ENCODE measurements around the gene DHX34.
"Not testable (repeated sequence)": the region's sequence is repeated elsewhere in the genome, so short reads cannot be mapped to it uniquely, and the experiment has no call there.

DHX34 gene

DNA sequence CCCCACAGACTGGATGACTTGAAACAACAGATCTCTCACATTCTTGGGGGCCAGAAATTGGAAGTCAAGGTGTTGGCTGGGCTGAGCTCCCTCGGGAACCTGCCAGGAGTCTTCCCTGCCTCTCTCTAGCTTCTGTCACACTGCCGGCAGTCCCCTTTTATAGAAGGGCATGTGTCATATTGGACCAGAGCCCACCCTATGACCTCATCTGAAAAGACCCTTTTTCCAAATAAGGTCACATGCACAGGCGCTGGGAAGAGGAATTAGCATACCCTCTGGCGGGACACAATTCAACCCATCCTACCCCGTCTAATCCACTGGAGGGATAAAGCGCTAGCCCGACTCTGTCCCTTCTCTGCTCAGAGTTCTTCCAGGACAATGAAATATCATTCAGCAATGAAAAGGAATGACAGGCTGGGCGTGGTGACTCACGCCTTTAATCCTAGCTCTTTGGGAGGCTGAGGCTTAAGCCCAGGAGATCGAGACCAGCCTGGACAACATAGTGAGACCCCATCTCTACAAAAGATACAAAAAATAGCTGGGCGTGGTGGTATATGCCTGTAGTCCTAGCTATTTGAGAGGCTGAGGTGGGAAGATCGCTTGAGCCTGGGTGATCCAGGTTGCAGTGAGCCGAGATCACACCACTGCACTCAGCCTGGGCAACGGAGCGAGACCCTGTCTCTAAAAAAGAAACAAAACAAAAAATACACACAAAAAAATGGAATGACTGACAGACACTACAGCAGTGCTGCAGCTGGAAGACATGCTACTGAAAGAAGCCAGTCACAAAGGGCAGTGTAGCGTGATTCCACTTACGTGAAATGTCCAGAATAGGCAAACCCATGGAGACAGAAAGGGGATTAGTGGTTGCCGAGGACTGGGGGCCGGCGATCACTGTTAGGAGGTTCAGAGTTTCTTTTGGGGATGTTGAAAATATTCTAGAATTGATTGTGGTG lies 41.7 kb downstream of the DHX34 start:
- DNase-seq (ENCODE audit: low read depth): no peak

DNA sequence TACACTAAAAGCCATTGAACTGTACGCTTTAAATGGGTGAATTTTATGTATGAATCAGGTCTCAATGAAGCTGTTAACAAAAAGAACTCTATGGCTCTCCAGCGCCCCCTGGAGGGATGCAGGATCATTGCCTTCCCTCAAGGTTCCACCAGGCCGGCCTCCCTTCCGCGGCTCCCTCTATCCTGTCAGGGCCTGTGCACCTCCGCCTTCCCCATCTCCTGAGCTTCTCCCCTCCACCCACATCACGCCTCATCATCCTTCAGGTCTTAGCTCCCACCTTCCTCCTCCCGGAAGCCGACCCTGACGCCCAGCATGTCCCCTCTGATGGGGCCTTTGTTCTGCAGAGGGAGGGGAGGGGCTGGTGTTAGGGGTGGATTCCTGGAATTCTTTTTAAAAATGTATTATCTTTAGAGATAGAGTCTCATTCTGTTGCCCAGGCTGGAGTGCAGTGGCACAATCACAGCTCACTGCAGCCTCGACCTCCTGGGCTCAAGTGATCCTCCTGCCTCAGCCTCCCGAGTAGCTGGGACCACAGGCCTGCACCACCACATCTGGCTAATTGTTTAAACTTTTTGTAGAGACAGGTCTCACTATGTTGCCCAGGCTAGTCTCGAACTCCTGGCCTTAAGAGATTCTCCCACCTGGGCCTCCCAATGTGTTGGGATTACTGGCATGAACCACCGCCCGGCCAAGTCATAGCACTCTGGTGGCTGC lies 42.6 kb downstream of the DHX34 start:
- peak; percentile 57 for DNase-seq (ENCODE audit: low read depth)

DNA sequence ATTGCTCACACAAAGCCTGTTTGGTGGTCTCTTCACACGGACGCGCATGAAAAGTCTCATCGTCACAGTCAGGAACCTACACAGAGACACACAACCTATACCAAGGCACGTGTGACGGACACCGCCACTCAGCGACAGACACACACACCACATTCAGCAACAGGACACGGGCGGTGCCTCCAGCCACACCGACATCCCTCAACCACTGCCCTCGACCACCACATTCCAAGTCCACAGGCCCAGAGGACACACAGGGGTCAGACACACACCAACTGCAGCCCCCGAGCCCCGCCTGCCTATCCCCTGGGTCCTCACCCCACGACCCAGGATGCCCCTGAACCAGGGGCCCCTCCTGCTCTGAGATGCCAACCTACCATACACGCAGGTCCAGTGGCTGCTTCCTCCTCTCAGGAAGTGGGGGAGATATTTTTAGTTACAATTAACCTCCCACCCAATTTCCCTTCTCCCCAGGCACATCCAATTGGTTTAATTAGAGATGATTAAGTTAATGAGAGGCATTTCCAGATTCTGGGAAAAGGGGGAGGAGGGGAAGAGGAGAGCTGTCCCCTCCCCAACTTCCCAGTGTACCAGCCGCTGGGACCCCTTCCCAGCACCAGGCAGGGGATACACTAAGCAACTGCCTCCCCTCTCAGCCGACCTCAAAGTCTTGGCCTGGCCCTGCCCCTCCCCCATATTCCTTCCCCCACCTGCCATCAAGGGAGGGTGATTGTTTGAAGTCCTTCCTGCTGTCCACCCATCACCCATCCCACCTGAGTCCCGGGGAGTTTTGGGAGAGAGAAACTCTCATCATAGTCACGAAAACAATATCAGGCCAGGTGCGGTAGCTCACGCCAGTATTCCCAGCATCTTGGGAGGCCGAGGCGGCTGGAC lies 49.8 kb downstream of the DHX34 start:
- DNase-seq (ENCODE audit: low read depth): no peak

DNA sequence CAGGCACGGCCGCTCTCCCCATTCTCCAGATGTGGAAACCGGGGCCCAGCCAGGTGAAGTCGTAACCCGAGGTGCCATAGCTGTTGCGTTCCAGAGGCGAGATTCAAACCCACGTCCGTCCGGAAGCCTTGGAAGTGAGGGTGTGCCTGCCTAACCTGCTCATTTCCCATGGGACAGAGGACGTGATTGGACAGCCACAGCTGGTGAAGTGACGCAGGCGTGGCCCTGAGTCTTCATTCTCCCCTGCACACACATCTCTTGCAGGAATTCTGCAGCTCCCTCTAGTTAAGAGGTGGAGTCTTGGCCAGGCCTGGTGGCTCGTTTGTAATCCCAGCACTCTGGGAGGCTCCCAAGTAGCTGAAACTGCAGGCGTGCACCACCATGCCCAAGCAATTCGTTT lies 53.4 kb downstream of the DHX34 start:
- DNase-seq (ENCODE audit: low read depth): no peak

DNA sequence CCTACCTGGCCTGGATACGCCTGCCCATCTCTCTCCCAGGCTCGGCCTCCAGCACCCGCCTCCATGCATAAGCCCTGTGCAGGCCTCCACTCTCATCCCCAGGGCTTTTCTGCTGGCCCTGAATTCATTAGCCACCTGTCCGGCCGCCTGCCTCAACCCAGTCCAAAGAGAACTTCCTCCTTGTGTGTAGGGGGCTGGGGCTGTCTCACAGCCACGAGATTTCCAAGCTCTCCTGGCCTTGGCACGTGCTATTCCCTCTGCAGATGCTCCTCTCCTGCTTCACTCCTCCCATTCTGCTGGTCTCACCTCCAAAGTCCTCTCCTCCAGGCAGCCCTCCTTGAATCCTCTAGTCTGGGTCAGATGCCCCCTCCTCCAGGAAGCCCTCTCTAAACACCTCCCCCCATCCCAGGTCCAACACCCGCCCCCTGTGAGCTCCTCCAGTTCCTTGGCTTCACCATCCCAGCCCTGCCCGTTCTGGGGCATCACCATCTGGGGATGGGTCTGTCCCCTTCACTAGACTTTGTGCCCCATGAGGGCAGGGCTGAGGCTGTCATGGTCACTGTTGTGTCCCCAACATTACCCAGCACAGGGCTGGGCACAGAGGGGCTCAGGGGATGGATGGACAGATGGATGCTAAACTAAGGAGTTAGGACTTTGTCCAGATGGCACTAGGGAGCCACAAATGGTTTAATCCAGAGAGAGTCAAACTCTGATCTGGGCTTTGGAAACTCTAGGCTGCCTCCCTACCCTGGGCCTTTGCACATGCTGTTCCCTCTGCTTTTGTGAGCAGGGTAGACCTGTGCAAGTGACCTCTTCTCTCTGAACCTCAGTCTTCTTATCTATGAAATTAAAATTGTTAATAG lies 55.5 kb downstream of the DHX34 start:
- no peak for DNase-seq (ENCODE audit: low read depth)

DNA sequence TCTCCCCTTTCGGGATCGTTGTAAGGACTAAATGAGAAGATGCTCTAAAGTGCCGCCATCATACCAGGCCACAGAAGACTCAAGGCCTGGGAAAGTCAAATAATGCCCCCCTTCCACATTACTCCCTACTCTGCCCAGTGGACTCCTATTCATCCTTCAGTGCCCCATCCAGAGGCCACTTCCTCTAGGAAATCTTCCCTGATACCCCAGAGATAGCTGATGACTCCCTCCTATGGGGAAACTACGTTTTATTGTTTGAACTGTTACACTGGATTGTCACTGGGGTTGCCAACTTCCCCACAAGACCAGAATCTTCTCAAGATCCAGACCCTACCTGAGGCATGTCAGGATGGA lies 56.1 kb downstream of the DHX34 start:
- DNase-seq (ENCODE audit: low read depth): no peak

DNA sequence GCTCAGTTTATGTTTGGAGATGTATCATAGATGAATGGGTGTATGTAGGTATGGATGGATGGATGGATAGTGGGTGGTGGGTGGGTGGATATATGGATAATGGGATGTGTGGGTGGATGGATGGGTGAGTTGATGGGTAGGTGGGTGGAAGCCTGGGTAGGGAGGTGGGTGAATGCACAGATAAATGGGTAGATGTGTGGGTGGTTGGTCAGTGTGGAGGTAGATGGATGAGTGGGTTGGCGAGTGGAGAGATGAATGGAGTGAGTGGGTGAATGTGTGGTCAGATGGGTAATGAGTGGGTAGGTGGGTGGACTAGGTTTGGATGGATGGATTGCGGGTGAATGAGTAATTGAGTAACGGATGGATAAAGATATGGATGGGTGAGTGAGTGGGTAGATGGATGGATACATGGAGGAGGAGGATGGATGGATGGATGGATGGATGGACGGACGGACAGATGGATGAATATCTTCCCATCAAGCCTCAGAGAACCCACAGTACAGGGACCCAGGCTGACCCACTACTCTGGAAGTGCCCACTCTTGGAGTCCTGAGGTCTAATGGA lies 56.8 kb downstream of the DHX34 start:
- DNase-seq (ENCODE audit: low read depth): no peak

DNA sequence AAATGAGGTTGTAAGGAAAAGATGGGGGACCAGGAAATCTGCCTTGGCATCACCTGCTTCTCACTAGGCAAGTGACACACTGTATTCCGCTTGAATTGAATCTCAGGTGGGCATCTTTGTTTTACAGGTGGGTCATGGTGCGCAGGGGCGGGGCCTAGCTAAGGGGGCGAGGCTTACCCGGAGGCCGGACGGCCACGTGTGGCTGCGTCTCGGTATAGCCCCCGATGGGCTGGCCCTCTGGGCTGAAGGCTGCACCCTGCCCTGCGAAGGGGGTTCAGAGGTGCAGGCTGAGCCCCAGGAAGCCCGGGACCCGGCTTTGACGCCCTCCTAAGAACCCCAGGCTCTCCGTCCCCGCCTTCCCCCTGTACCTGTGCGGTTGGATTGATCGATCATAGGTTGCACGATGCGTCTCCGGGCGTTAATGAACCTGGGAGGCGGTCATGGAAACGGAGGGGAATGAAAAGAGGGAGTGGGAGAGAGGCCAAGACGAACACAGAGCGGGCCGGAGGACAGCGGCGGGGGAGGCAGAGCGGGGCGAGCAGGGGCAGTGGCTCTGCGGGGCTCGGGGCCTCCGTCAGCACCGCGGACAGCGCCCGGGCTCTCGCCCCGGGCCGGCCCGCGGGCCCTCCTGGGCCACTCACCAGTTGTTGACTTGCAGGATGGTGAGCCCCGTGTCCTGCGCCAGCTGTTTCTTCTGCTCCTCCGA lies 57.7 kb downstream of the DHX34 start:
- DNase-seq (ENCODE audit: low read depth): no peak

DNA sequence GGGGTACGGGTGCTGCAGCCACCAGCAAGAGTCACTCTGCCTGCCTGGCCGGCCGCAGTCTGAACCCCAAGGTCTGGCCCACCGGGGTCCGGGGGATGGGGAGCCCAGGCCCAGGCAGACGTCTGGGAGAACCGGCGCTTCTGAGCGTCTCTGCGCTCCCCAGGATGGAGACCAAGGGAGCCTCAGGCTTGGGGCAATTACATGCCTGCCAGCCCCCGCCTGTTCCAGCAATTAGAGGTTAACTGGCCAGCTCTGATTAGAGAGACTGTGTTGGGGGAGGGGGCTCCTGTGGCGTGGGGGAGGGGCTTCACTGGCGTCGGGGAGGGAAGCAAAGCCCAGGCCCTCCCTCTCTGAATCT lies 58.3 kb downstream of the DHX34 start:
- no peak for DNase-seq (ENCODE audit: low read depth)

DNA sequence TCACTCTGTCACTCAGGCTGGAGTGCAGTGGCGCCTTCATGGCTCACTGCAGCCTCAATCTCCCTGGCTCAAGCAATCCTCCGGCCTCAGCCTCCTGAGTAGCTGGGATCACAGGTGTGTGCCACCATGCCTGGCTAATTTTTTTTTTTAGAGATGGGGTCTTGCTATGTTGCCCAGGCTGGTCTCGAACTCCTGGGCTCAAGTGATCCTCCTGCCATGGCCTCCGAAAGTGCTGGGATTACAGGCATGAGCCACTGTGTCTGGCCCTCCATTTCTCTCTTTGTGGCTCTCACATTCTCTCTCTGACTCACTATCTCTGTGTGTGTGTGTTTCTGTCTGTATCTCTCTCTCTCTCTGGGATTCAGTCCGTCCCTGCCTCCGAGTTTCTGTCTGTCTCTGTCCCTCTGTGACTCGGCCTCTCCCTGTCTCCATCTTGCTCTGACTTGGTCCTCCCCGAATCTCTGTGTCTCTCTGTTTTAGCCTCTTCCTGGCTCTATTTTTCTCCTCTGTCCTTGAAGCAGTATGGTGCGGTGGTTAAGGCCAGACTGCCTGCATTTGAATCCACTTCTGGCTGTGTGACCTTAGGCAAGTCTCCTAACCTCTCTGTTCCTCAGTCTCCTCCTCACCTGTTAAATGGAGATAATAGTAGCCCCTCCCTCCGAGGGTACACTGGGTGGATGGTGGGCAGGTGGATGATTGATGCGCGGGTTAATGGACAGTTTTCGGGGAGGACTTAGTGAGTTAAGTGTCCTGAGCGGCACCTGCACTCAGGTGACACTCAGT lies 59.2 kb downstream of the DHX34 start:
- no peak for DNase-seq (ENCODE audit: low read depth)

DNA sequence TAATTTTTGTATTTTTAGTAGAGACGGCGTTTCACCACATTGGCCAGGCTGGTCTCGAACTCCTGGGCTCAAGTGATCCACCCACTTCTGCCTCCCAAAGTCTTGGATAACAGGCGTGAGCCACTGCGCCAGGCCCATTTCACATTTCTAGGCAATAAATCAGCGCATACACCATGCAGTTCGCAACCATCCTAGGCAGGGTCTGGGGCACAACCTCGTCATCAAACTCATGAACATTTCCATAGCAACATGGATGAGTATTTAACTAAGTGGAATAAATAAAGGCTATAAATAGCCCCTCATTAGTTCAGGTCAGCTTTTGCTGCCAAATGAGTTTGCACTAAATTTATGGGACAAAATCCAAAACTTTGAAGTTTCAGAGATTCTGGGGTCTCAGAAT lies 62.0 kb downstream of the DHX34 start:
- DNase-seq (ENCODE audit: low read depth): no peak

DNA sequence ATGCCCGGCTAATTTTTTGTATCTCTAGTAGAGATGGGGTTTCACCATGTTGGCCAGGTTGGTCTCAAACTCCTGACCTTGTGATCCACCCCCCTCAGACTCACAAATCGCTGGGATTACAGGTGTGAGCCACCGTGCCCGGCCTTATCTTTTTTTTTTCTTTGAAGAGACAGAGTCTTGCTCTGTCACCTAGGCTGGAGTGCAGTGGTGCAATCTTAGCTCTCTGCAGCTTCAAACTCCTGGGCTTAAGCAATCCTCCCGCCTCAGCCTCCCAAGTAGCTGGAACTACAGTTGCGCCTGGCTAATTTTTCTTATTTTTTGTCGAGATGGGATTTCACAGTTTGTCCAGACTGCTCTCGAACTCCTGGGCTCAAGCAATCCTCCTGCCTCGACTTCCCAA lies 62.6 kb downstream of the DHX34 start:
- not testable (repeated sequence) for DNase-seq (ENCODE audit: low read depth)

DNA sequence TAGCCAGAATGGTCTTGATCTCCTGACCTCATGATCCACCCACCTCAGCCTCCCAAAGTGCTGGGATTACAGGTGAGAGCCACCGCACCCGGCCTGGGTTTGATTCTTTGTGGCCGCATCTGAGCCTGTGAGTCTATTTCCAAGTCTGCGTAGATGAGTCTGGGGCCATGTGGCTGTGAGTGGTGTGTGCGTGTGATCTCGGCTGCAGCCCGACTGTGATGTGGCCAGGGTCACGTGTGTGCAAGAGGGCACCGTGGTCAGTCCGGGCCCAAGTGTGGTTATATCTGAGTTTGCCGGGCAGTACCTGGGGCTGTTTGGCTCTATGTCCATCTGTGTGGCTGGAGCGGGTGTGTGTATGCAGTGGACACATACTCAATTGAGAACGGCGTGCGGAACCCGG lies 64.8 kb downstream of the DHX34 start:
- no peak for DNase-seq (ENCODE audit: low read depth)

DNA sequence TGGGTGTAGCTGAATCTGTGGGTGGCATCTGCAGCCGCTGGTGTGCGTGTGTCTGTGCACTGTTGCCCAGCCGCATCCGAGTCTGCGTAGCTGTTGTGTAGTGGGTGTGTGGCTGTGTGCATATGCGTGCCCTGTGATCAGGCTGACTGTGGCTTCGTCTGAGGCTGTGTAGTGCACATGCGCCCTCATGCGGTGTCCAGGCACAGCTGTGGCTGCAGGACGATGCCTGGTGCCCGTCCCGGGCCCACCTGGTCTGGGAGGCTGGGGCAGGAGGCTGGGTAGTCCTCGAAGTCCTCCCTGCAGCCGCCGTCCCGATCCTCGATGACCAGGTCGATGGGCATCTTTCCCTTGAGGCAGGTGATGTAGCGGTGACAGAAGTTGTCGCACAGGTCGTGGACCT lies 65.4 kb downstream of the DHX34 start:
- DNase-seq (ENCODE audit: low read depth): no peak

DNA sequence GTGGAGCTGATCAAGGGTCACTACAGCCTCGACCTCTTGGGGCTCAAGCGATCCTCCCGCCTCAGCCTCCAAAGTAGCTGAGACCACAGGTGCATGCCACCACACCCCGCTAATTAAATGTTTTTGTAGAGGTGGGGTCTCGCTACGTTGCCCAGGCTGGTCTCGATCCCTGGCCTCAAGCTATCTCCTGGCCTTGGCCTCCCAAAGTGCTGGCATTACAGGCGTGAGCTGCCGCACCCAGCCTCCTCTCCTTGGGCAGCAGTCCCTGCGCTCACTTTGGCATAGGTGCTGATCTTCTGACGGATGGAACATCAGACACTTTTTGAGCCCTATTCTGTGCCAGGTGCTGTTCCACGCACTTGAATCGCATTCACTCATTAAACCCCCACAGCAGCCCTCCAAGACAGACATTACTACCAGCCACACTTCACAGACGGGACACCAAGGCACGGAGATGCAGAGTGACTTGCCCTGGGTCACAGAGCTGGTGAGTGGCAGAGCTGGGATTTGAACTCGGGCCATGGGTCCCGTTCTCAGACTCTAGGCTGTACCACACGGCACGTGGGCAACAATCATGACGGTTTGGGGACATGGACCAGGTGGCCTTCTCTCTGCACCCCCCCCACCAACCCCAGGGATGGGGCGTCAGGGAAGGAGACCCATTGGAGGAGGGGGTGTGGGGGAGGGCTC lies 67.0 kb downstream of the DHX34 start:
- DNase-seq (ENCODE audit: low read depth): no peak

DNA sequence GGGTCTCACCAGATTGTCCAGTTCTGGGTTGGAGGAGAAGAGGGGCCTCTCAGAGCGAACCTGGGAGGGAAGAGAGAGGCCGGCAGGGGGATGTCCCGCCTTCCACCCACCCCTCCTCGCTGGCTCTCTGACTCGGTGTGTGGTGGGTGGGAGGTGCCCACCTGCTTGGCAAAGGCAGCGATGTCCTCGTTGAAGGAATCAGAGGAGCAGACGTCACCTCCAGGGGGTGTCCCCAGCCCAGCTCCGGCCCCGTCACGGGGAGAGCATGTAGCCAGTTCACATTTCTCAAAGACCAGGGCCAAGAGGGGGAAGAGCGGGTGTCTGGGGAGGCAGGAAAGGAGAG lies 67.5 kb downstream of the DHX34 start:
- no peak for DNase-seq (ENCODE audit: low read depth)

DNA sequence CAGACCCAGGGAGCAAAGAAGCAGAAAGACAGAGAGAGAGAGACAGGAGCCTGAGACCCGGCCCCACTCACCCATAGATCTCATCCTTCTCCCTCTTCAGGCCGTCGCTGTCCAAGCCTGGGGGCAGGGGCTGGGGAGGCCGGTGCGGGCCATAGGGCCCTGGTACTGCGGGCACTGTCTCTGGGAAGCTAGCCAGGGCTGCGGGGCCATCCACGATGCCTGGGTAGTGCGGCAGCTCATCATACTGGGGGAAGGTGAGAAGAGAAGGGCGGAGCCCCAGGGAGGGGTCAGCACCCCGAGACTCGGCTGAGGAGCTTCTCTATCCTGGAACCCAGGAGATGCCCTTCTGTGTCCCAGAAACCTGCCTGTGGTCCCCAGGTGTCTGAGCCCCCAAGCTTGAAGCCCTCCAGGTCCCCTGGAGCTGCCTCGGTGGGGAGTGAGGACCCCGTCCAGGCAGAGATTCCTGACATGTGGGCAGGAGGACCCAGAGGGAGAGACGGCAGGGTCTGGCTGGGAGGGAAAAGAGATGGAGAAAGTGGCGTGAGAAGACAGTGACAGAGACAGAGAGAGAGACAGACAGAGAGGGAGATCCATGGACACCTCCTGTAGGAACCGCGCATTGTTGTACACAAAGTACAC lies 68.1 kb downstream of the DHX34 start:
- DNase-seq (ENCODE audit: low read depth): no peak

DNA sequence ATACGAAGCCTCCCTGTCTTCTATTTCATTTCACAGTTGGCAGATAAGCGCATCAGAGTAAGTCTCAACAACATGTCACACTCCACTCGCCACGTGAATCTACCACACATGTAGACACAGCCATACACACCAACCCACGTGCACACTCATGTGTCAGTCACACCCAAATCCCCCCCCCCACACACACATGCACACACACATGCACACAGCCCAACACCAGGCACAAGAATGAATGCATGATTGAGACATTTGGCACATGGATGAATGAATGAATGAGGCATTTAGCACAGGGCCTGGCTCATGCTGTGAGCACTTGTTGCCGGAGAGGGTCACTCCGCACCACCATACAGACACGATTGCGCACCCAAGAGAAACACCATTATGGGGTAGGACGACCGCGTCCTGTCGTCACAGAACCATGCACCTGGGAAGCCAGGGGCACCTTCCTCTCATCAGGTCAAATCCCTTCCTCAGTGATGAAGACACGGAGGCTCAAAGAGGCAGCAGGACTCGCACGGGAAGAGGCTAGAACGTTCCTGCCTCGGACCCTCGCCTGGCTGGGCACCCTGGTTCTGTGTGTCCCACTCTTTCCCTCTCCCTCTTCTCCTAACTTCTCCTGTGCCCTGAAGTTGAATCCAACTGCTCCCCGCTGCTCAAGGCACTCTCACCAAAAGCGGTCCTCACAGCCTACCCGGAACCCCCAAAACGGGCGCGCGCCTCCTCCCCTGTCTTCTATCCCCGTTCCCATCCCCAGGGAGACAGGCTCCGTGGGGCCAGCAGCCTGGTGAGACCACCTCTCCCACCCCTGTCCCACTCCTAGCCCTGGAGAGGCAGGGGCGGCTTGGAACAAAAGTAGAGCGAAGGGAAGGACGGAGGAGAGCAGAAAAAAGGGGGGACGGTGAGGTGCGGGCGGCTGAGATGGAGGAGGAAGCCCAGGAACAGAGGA lies 68.9 kb downstream of the DHX34 start:
- DNase-seq (ENCODE audit: low read depth): no peak
